HepG2 (cell line): ENCODE measurements around the gene PSMB11. TPM values are rescaled to one million over a fixed set of nuclear protein-coding genes. Genes with fewer than 3 reads are reported as not detected.
A peak's percentile ranks its signal among the peaks of the same experiment; 100 is the strongest.

ENCODE experiments used
- BORCS8-MEF2B ChIP-seq: sonication (generic); formaldehyde crosslinking; IDR thresholded peaks from 2 replicates; pipeline ENCODE4 v1.8.0; 2022; ENCODE audit warnings: mild to moderate bottlenecking, missing genetic modification reagents
- CHCHD3 ChIP-seq: sonication (generic); formaldehyde crosslinking; IDR thresholded peaks from 2 replicates; pipeline ENCODE4 v1.8.0; 2022; ENCODE audit warnings: mild to moderate bottlenecking, missing genetic modification reagents, moderate library complexity
- IRX3 ChIP-seq: sonication (generic); formaldehyde crosslinking; IDR thresholded peaks from 2 replicates; pipeline ENCODE4 v1.8.1; 2023; ENCODE audit warnings: mild to moderate bottlenecking, low read depth, missing genetic modification reagents, borderline replicate concordance
- MAFF ChIP-seq: IDR thresholded peaks from 2 replicates; pipeline ENCODE4 v1.6.1; 2011; ENCODE audit warnings: low read depth, low read length, improper control_type of control experiment
- MAFG ChIP-seq: sonication (generic); formaldehyde crosslinking; IDR thresholded peaks from 2 replicates; pipeline ENCODE4 v1.5.1; 2020; ENCODE audit warnings: mild to moderate bottlenecking, missing genetic modification reagents
- MTA1 ChIP-seq: sonication (generic); formaldehyde crosslinking; IDR thresholded peaks from 2 replicates; pipeline ENCODE4 v1.4.0; 2020; ENCODE audit warnings: missing genetic modification reagents, mild to moderate bottlenecking, borderline replicate concordance
- NR3C1 ChIP-seq: sonication (generic); formaldehyde crosslinking; IDR thresholded peaks from 2 replicates; pipeline ENCODE4 v1.4.0; 2020; ENCODE audit warnings: missing genetic modification reagents
- TEAD3 ChIP-seq: optimal IDR thresholded peaks from 2 replicates; pipeline ENCODE3; 2016; ENCODE audit warnings: borderline replicate concordance
- ZBTB21 ChIP-seq: sonication (generic); formaldehyde crosslinking; IDR thresholded peaks from 2 replicates; pipeline ENCODE4 v1.4.0; 2020; ENCODE audit warnings: missing genetic modification reagents
- ZFX ChIP-seq: sonication (generic); formaldehyde crosslinking; IDR thresholded peaks from 2 replicates; pipeline ENCODE4 v1.4.0; 2020; ENCODE audit warnings: mild to moderate bottlenecking, low read depth, missing genetic modification reagents, moderate library complexity
- ZNF234 ChIP-seq: sonication (generic); formaldehyde crosslinking; conservative IDR thresholded peaks from 2 replicates; pipeline ENCODE4 v1.5.1; 2020; ENCODE audit warnings: mild to moderate bottlenecking, missing genetic modification reagents
- ZNF317 ChIP-seq: sonication (generic); formaldehyde crosslinking; IDR thresholded peaks from 2 replicates; pipeline ENCODE4 v1.5.0; 2020; ENCODE audit warnings: mild to moderate bottlenecking, missing genetic modification reagents
- ZNF441 ChIP-seq: sonication (generic); formaldehyde crosslinking; IDR thresholded peaks from 2 replicates; pipeline ENCODE4 v1.7.0; 2021; ENCODE audit warnings: missing genetic modification reagents, borderline replicate concordance
- ZNF589 ChIP-seq: sonication (generic); formaldehyde crosslinking; conservative IDR thresholded peaks from 2 replicates; pipeline ENCODE4 v1.8.0; 2022; ENCODE audit warnings: mild to moderate bottlenecking, moderate library complexity, missing genetic modification reagents
- ZNF605 ChIP-seq: sonication (generic); formaldehyde crosslinking; IDR thresholded peaks from 2 replicates; pipeline ENCODE4 v1.8.0; 2022; ENCODE audit warnings: mild to moderate bottlenecking, missing genetic modification reagents
- ZNF891 ChIP-seq: sonication (generic); formaldehyde crosslinking; IDR thresholded peaks from 2 replicates; pipeline ENCODE4 v1.5.0; 2020; ENCODE audit warnings: mild to moderate bottlenecking, missing genetic modification reagents
- polyA plus RNA-seq, 8 experiments: library from polyadenylated mRNA; depleted of rRNA in 3 of 8; stranded (reverse) in 7 of 8; unstranded in 1 of 8; fragments of >200 nt; fragmentation: Illumina TruSeq in 4 of 8; extraction: Trizol in 4 of 8; gene quantifications; 2 replicates each; pipeline versions ENCODE4 v1.2.1 to v1.2.3, GENCODE V29; 2011 to 2016; ENCODE audit warnings: low read depth in 4 of 8, missing spikeins in 1 of 8, mixed read lengths in 1 of 8; ENCODE audit not compliant: insufficient read depth in 1 of 8
- total RNA-seq, 5 experiments: library from RNA; depleted of rRNA; stranded (reverse); fragments of >200 nt; fragmentation: Illumina TruSeq; extraction: Trizol; gene quantifications; 2 replicates each; pipeline ENCODE4 v1.2.3, GENCODE V29; 2016; ENCODE audit warnings: low read depth in 1 of 5
- TF ChIP-seq, protein P1 (sequence below): sonication (generic); formaldehyde crosslinking; IDR thresholded peaks from 2 replicates; pipeline ENCODE4 v1.4.0; 2020; ENCODE audit warnings: mild to moderate bottlenecking, missing genetic modification reagents
- TF ChIP-seq, protein P2 (sequence below): sonication (generic); formaldehyde crosslinking; IDR thresholded peaks from 2 replicates; pipeline ENCODE4 v1.5.1; 2020; ENCODE audit warnings: mild to moderate bottlenecking, missing genetic modification reagents, moderate library complexity
- TF ChIP-seq, protein P3 (sequence below): sonication (generic); formaldehyde crosslinking; IDR thresholded peaks from 2 replicates; pipeline ENCODE4 v1.5.0; 2020; ENCODE audit warnings: mild to moderate bottlenecking, missing genetic modification reagents
- TF ChIP-seq, protein P4 (sequence below): sonication (generic); formaldehyde crosslinking; IDR thresholded peaks from 2 replicates; pipeline ENCODE4 v1.8.1; 2023; ENCODE audit warnings: mild to moderate bottlenecking, missing genetic modification reagents, borderline replicate concordance
- TF ChIP-seq, protein P5 (sequence below): IDR thresholded peaks from 2 replicates; pipeline ENCODE4 v1.6.1; 2016; ENCODE audit warnings: low read depth

PSMB11 gene
- total and polyA plus RNA-seq, 2 of the 13 experiments (the other 11 are each of a cell fraction or from before 2014, with no cell fraction given), result not detected

DNA sequence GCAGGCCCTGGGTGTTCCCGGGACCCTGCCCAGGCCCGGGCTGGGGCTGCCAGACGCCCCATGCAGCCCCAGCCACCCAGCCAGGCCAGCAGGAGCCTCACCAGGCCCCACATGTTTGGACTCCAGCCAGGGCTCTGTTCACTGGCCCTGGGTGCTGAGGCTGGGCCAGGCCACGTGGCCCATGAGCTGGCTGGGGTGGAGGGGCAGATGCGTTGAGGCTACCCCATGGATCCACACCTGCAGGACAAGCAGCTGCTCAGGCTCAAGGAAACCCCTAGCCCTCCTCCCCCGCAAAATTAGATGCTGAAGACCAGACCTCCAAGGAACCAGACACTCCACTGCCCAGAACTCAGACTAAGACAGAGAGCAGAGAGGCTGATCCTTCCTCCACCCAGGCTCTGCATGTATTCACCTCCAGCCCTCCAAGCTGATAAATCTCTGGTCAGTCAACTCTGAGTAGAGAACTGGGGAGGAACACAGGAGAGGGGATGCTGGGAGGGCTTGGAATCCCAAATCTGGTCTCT lies 13.7 kb downstream of the PSMB11 start (continued):
- peak; percentile 45; the same call in 1 of the 2 replicates for TF ChIP-seq ZFX (CRISPR knock-in tag)
- TF ChIP-seq, protein P1, sequence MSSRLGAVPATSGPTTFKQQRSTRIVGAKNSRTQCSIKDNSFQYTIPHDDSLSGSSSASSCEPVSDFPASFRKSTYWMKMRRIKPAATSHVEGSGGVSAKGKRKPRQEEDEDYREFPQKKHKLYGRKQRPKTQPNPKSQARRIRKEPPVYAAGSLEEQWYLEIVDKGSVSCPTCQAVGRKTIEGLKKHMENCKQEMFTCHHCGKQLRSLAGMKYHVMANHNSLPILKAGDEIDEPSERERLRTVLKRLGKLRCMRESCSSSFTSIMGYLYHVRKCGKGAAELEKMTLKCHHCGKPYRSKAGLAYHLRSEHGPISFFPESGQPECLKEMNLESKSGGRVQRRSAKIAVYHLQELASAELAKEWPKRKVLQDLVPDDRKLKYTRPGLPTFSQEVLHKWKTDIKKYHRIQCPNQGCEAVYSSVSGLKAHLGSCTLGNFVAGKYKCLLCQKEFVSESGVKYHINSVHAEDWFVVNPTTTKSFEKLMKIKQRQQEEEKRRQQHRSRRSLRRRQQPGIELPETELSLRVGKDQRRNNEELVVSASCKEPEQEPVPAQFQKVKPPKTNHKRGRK (CRISPR knock-in tag), result no peak
- no peak for TF ChIP-seq IRX3
- peak; percentile 59; the same call in 1 of the 2 replicates for TF ChIP-seq ZNF605 (CRISPR knock-in tag)
- TF ChIP-seq ZNF234, result no peak
- TF ChIP-seq, protein P2, sequence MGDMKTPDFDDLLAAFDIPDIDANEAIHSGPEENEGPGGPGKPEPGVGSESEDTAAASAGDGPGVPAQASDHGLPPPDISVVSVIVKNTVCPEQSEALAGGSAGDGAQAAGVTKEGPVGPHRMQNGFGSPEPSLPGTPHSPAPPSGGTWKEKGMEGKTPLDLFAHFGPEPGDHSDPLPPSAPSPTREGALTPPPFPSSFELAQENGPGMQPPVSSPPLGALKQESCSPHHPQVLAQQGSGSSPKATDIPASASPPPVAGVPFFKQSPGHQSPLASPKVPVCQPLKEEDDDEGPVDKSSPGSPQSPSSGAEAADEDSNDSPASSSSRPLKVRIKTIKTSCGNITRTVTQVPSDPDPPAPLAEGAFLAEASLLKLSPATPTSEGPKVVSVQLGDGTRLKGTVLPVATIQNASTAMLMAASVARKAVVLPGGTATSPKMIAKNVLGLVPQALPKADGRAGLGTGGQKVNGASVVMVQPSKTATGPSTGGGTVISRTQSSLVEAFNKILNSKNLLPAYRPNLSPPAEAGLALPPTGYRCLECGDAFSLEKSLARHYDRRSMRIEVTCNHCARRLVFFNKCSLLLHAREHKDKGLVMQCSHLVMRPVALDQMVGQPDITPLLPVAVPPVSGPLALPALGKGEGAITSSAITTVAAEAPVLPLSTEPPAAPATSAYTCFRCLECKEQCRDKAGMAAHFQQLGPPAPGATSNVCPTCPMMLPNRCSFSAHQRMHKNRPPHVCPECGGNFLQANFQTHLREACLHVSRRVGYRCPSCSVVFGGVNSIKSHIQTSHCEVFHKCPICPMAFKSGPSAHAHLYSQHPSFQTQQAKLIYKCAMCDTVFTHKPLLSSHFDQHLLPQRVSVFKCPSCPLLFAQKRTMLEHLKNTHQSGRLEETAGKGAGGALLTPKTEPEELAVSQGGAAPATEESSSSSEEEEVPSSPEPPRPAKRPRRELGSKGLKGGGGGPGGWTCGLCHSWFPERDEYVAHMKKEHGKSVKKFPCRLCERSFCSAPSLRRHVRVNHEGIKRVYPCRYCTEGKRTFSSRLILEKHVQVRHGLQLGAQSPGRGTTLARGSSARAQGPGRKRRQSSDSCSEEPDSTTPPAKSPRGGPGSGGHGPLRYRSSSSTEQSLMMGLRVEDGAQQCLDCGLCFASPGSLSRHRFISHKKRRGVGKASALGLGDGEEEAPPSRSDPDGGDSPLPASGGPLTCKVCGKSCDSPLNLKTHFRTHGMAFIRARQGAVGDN (CRISPR knock-in tag), result peak; percentile 73; the same call in 1 of the 2 replicates
- TF ChIP-seq ZNF317, result no peak
- 0 out of 2 replicates have a peak, but pooled peaks have one; percentile 25 for TF ChIP-seq ZNF891 (CRISPR knock-in tag)
- TF ChIP-seq CHCHD3, result 0 out of 2 replicates have a peak, but pooled peaks have one; percentile 4
- TF ChIP-seq, protein P3, sequence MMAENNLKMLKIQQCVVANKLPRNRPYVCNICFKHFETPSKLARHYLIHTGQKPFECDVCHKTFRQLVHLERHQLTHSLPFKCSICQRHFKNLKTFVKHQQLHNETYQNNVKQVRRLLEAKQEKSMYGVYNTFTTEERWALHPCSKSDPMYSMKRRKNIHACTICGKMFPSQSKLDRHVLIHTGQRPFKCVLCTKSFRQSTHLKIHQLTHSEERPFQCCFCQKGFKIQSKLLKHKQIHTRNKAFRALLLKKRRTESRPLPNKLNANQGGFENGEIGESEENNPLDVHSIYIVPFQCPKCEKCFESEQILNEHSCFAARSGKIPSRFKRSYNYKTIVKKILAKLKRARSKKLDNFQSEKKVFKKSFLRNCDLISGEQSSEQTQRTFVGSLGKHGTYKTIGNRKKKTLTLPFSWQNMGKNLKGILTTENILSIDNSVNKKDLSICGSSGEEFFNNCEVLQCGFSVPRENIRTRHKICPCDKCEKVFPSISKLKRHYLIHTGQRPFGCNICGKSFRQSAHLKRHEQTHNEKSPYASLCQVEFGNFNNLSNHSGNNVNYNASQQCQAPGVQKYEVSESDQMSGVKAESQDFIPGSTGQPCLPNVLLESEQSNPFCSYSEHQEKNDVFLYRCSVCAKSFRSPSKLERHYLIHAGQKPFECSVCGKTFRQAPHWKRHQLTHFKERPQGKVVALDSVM (CRISPR knock-in tag), result no peak
- TF ChIP-seq TEAD3 (CRISPR knock-in tag), result peak; percentile 16
- TF ChIP-seq NR3C1 (CRISPR knock-in tag), result no peak
- no peak for TF ChIP-seq ZNF441 (CRISPR knock-in tag)
- no peak for TF ChIP-seq MAFG (CRISPR knock-in tag)
- peak; percentile 47; the same call in 1 of the 2 replicates for TF ChIP-seq BORCS8-MEF2B (CRISPR knock-in tag)
- TF ChIP-seq ZNF589 (CRISPR knock-in tag), result no peak
- no peak for TF ChIP-seq ZBTB21 (CRISPR knock-in tag)
- TF ChIP-seq MTA1, result no peak
- TF ChIP-seq, protein P4, sequence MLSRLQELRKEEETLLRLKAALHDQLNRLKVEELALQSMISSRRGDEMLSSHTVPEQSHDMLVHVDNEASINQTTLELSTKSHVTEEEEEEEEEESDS, result 0 out of 2 replicates have a peak, but pooled peaks have one; percentile 78
- TF ChIP-seq MAFF, result no peak
- TF ChIP-seq, protein P5, sequence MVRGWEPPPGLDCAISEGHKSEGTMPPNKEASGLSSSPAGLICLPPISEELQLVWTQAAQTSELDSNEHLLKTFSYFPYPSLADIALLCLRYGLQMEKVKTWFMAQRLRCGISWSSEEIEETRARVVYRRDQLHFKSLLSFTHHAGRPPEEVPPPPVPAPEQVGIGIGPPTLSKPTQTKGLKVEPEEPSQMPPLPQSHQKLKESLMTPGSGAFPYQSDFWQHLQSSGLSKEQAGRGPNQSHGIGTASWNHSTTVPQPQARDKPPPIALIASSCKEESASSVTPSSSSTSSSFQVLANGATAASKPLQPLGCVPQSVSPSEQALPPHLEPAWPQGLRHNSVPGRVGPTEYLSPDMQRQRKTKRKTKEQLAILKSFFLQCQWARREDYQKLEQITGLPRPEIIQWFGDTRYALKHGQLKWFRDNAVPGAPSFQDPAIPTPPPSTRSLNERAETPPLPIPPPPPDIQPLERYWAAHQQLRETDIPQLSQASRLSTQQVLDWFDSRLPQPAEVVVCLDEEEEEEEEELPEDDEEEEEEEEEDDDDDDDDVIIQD (CRISPR knock-in tag), result no peak
